Limb (tissue), 2 donors: ENCODE results near the gene EPB41.
A peak's percentile ranks its signal among the peaks of the same experiment; 100 is the strongest.
"Not testable (repeated sequence)": the region's sequence is repeated elsewhere in the genome, so short reads cannot be mapped to it uniquely, and the experiment has no call there.

Source experiments
- DNase-seq, 2 donors: peaks; one replicate each; pipeline ENCODE4 v3.0.0-alpha.2; 2016; ENCODE audit errors: extremely low spot score in 2 of 2

The EPB41 gene

GRCh38 chr1:29047142-29047541 is 132.8 kb downstream of the EPB41 start:
- no peak for DNase-seq

DNA sequence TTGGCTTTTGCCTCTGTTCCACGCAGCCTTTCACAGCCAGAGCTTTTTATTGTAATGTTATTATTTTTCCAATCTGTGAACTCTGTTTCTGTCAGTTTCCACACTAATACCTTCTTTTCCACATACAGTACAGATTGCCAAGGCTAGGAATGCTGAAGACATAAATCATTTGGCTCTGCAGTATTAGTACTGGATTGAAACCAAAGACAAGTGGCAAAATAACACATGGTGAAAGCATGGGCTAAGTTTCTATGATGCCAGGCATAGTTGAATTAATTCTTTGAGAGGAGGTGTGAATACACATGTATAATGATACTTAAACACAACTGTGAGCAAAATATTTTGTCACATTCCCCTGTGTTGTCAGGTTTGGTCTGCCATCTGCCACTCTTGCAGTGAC is 135.8 kb downstream of the EPB41 start:
- peak in 1 of 2 donors; percentile 27 for DNase-seq

DNA sequence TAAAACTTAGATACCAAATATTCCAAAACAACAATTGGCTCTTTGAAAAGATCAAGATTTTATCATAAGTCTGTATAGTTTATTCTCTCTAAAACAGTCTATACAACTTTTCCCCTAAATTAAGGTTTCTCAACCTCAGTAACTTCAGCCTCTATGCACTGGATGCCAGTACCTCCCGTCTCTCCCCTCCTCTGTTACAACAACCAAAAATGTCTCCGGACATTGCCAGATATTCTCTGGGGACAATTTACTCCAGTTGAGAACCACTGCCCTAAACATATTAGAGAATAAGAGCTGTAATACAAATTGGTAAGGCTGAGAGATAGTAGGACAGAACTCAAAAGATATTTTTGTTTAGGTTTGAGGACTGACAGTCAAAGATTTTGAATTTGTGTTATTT is 137.7 kb downstream of the EPB41 start:
- DNase-seq = no peak

GRCh38 chr1:29052941-29053340 is 138.6 kb downstream of the EPB41 start:
- no peak for DNase-seq

- DNase-seq = no peak
Observed at GRCh38 chr1:29055160-29055559, 140.8 kb downstream of the EPB41 start.

- DNase-seq = no peak
Observed at GRCh38 chr1:29056256-29056655, 141.9 kb downstream of the EPB41 start.

DNA sequence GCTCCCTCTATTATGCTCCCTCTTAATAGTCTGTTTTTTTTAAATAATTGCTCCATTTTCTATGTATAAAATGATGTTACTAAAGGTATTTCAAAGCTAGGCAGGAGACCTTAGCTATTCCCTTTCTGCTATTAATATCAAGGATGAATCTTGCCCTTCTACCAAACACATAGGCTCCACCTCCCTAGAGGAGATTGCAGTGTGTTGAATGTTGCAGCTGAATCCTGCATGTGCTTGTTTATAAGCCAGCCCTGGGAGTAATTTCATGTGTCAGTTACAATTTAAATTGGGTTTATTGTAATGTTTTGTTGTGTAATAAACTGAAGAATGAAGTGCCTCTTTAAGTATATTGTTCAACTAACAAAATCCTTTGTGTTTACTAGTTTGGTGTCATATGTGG is 143.3 kb downstream of the EPB41 start:
- no peak for DNase-seq

GRCh38 chr1:29062157-29062942 is 148.0 kb downstream of the EPB41 start:
- no peak for DNase-seq

GRCh38 chr1:29064064-29064463 is 149.7 kb downstream of the EPB41 start:
- no peak for DNase-seq

- no peak for DNase-seq
Observed at GRCh38 chr1:29077155-29077554, 162.8 kb downstream of the EPB41 start.

DNA sequence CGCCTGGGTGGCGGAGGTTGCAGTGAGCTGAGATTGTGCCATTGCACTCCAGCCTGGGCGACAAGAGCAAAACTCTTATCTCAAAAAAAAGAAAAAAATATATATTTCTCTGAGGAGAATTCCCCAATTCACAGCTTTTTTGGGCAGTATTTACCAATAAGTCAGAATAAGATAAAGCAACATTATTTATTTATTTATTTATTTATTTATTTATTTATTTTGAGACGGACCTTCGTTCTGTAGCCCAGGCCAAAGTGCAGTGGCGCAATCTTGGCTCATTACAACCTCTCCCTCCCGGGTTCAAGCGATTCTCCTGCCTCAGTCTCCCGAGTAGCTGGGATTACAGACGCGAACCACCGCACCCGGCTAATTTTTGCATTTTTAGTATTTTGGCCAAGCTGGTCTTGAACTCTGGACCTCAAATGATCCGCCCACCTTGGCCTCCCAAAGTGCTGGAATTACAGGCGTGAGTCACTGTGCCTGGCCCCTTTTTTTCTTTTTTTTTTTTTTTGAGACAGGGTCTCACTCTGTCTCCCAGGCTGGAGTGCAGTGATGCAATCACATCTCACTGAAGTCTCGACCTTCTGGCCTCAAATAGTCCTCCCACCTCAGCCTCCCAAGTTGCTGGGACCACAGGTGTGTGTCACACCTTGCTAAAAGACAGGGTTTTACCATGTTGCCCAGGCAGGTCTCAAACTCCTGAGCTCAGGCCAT is 165.7 kb downstream of the EPB41 start:
- DNase-seq = not testable (repeated sequence)

DNA sequence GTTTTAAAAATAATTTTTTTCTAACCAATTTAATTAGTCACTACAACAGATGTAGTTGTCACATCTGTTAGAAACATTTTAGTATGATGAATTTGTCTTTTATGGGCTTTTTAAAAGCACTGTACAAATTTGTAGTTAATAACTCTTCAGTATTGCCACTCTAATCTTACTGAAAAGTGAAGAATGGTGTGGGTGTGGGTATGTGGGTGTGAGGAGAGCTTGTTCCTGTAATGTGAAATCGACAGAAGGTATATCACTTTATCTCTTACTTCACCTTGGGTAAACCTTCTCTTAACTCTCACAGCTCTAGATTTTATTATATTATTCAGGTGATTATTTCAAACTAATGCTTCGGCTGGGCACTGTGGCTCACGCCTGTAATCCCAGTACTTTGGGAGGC is 166.8 kb downstream of the EPB41 start:
- no peak for DNase-seq

DNA sequence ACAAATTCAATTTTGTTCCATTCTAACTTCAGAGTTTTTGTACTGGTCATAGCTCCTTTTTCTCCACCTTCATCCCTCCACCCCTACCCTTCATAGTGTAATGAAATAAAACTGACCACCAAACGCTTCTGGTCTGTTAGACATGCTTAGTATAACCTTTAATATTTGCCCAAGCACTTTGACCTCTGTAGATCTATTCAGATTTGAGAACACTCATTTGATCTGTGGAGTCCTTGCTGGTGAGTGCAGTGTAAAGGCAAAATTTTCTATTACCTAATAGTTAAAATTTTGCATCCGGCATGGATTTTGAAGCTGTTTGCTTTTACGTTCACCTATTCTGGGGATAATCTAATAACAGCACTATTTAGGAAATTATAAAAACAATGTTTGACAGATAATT is 168.2 kb downstream of the EPB41 start:
- no peak for DNase-seq

GRCh38 chr1:29083317-29084195 is 169.2 kb downstream of the EPB41 start:
- DNase-seq = no peak

DNA sequence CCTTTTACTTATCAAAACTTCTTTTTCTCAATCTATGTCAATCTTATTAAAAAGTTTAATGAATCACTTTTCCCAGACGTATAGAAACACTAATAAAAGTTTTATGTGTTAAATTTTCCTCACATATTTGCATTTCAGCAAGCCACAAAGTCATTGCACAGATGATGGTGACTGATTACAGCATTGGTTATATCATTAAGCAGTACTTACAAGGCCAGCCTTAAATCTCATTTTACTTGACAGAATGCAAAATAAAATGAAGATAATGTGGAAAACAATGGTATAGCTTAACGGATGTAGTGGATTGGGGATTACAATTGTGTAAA is 169.8 kb downstream of the EPB41 start:
- no peak for DNase-seq

- no peak for DNase-seq
Observed at GRCh38 chr1:29090937-29091618, 176.7 kb downstream of the EPB41 start.

DNA sequence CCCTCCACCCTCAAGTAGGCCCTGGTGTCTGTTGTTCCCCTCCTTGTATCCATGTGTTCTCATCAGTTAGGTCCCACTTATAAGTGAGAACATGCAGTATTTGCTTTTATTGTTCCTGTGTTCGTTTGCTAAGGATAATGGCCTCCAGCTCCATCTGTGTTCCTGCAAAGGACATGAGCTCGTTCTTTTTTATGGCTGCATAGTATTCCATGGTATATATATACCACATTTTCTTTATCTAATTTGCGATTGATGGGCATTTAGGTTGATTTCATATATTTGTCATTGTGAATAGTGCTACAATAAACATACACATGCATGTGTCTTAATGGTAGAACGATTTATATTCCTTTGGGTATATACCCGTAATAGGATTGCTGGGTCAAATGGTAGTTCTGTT is 178.3 kb downstream of the EPB41 start:
- not testable (repeated sequence) for DNase-seq

DNA sequence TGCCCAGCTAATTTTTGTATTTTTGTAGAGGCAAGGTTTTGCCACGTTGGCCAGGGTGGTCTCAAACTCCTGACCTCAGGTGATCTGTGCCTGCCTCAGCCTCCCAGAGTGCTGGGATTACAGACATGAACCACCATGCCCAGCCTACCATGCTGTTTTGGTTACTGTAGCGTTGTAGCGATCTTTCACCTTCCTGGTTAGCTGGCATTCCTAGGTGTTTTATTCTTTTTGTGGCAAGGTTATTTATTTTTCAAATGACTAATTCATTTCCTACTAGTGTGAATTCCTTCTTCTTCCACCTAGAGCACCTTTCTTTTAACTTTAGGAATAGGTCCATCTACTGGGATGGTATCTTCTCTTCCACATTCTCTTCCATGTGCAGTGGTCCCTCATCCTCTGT is 180.1 kb downstream of the EPB41 start:
- no peak for DNase-seq

DNA sequence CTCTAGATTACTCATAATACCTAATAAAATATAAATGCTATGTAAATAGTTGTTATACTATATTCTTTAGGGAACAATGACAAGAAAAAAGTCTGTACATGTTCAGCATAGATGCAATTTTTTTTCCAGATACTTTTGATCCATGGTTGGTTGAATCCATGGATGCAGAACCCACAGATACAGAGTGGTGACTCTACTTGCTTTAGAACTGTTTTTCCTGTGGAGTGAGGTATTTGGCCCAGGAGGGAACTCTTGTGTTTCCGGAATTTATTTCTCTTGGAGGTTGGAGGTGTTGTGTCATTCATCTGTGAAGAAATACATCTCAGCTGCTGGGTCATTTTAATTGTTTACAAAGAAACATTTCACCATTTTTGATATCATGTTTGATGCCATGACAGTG is 180.6 kb downstream of the EPB41 start:
- no peak for DNase-seq

GRCh38 chr1:29096231-29096886 is 182.0 kb downstream of the EPB41 start:
- no peak for DNase-seq

- DNase-seq = no peak
Observed at GRCh38 chr1:29099286-29099685, 184.9 kb downstream of the EPB41 start.
